Hippocampal formation (tissue), 2 donors: ENCODE results near the gene LMF1.
"Not testable (repeated sequence)": the region's sequence is repeated elsewhere in the genome, so short reads cannot be mapped to it uniquely, and the experiment has no call there.

Experiments
- DNase-seq, 2 donors: peaks; one replicate each; lab custom pipeline; 2025; lab: John Stamatoyannopoulos, UW

The LMF1 gene

GRCh38 chr16:970386-970765 lies 408 bp downstream of the LMF1 start:
- no peak for DNase-seq

- no peak for DNase-seq
These were observed 1.0 kb downstream of the LMF1 start for GRCh38 chr16:969508-970385.

GRCh38 chr16:968620-969019 lies 2.2 kb downstream of the LMF1 start:
- no peak for DNase-seq

- DNase-seq: no peak
These were observed 3.1 kb downstream of the LMF1 start for GRCh38 chr16:967546-968295.

GRCh38 chr16:967077-967541 lies 3.7 kb downstream of the LMF1 start:
- no peak for DNase-seq

- DNase-seq: no peak
These were observed 4.3 kb downstream of the LMF1 start for GRCh38 chr16:966505-966904.

GRCh38 chr16:966035-966434 lies 4.7 kb downstream of the LMF1 start:
- no peak for DNase-seq

- DNase-seq: no peak
These were observed 5.3 kb downstream of the LMF1 start for GRCh38 chr16:965487-965886.

- no peak for DNase-seq
These were observed 5.8 kb downstream of the LMF1 start for GRCh38 chr16:965036-965395.

- peak in 1 of 2 donors; percentile 28 for DNase-seq
These were observed 6.3 kb downstream of the LMF1 start for GRCh38 chr16:964356-965035.

- DNase-seq: no peak
These were observed 6.9 kb downstream of the LMF1 start for GRCh38 chr16:963913-964312.

GRCh38 chr16:962901-963814 lies 7.6 kb downstream of the LMF1 start:
- DNase-seq: no peak

GRCh38 chr16:962366-962765 lies 8.4 kb downstream of the LMF1 start:
- DNase-seq: no peak

GRCh38 chr16:959232-960040 lies 11.3 kb downstream of the LMF1 start:
- no peak for DNase-seq

- DNase-seq: not testable (repeated sequence)
These were observed 15.0 kb downstream of the LMF1 start for GRCh38 chr16:955766-956165.

GRCh38 chr16:953818-954217 lies 17.0 kb downstream of the LMF1 start:
- DNase-seq: not testable (repeated sequence)

- no peak for DNase-seq
These were observed 18.5 kb downstream of the LMF1 start for GRCh38 chr16:952321-952720.

- no peak for DNase-seq
These were observed 19.0 kb downstream of the LMF1 start for GRCh38 chr16:951660-952301.

GRCh38 chr16:950733-951573 lies 19.8 kb downstream of the LMF1 start:
- peak in 1 of 2 donors; percentile 4 for DNase-seq
